Left renal pelvis (tissue), 4 donors: ENCODE data around the gene HSD17B4. TPM values are rescaled to one million over a fixed set of nuclear protein-coding genes. Genes with fewer than 3 reads are reported as not detected.
"Not testable (repeated sequence)": the region's sequence is repeated elsewhere in the genome, so short reads cannot be mapped to it uniquely, and the experiment has no call there.

ENCODE experiments used
- DNase-seq, 4 donors: peaks; one replicate each; pipeline ENCODE4 v3.0.0-alpha.2; 2013; ENCODE audit warnings: low read depth in 4 of 4, low spot score in 3 of 4
- polyA plus RNA-seq, 4 donors: library from polyadenylated mRNA; unstranded; fragments of 120-200 nt; gene quantifications; one replicate each; pipeline ENCODE4 v1.2.1, GENCODE V29; 2013; ENCODE audit not compliant: insufficient read length in 4 of 4

The HSD17B4 gene, protein sequence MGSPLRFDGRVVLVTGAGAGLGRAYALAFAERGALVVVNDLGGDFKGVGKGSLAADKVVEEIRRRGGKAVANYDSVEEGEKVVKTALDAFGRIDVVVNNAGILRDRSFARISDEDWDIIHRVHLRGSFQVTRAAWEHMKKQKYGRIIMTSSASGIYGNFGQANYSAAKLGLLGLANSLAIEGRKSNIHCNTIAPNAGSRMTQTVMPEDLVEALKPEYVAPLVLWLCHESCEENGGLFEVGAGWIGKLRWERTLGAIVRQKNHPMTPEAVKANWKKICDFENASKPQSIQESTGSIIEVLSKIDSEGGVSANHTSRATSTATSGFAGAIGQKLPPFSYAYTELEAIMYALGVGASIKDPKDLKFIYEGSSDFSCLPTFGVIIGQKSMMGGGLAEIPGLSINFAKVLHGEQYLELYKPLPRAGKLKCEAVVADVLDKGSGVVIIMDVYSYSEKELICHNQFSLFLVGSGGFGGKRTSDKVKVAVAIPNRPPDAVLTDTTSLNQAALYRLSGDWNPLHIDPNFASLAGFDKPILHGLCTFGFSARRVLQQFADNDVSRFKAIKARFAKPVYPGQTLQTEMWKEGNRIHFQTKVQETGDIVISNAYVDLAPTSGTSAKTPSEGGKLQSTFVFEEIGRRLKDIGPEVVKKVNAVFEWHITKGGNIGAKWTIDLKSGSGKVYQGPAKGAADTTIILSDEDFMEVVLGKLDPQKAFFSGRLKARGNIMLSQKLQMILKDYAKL
- polyA plus RNA-seq: 100 to 1,000 TPM; 138 to 250 (median 211) TPM

DNA sequence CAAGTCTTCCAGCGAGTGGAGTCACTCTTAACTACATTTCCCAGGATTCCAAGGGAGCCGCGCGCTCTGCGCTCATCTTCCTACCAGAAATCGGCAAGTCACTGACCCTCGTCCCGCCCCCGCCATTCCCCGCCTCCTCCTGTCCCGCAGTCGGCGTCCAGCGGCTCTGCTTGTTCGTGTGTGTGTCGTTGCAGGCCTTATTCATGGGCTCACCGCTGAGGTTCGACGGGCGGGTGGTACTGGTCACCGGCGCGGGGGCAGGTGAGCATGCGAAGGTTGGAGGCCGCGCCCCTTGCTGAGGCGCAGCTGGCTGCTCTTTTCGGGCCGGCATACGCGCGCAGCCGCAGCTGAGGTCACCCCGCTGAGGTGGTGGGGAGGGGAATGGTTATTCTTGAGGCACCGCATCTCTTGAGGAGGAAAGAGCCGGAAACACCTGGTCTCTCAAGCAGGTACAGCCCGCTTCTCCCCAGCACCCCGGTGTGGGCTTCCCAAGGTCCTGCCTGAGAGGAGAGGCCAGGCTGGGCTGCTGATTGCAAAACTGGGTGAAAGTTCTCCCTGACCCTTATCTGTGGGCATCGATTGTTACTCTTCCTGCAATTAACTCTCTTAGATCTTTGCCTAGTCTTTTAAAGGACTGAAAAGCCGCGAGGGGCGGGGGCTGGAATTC lies at the start of gene HSD17B4:
Gene HSD17B4 (plus strand): TSS at position 125 of the 667 bp plus-strand sequence. CDS start 79 bp downstream, at position 204.
- DNase-seq: peak; percentile 69 to 78 (median 76)

DNA sequence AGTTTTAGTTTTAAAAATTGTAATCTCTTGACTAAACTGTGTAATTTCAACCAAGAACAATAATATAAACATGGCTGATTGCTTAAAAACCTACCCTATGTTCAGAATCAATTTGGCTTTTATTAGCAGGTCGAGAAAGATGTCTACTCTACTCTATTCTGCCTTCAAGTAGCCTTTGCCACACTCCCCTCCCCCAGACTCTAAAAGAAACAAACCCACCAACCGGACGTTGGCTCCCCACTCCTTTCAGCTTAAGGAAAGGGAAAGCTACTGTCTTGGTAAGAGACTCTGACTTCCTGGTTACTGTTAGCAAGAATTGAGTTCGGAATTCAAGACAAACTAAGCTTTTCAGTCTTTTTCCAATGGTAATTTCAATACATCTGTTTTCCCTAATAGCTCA lies 49.7 kb upstream of the HSD17B4 start:
- no peak for DNase-seq

DNA sequence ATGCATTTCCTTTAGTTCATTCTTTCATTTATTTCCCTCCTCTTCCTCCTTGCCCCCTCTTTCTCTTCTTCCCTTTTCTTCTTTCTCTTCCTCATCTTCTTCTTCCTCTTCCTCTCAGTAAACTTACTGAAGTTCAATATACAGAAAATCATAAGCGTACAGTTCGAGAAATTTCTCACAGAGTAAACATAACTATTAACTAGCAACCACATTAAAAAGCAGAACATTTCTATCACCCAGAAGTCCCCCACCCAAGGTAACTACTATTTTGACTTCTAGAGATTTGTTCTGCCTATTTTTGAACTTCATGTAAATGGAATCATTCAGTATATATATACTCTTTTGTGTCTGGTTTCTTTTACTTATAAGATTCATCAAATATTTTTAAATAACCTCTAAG lies 48.3 kb upstream of the HSD17B4 start:
- no peak for DNase-seq

DNA sequence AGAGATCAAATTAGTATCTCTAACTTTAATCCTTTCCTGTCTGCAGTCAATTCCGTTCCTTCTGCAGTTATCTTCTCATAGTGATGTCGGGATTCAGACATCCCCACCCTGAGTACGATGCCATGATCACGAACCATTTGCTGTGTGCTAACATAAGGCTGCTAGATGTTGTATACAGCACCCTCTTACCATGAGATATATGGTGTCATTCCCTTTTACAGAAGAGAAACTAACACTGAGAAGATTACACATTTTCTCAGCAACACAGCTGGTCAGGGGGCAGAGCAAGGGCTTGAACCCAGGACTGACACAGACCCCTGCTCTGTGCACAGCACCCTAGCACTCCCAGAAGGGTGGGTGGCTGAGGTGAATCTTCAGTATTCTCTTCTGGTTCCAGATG lies 46.9 kb upstream of the HSD17B4 start:
- no peak for DNase-seq

DNA sequence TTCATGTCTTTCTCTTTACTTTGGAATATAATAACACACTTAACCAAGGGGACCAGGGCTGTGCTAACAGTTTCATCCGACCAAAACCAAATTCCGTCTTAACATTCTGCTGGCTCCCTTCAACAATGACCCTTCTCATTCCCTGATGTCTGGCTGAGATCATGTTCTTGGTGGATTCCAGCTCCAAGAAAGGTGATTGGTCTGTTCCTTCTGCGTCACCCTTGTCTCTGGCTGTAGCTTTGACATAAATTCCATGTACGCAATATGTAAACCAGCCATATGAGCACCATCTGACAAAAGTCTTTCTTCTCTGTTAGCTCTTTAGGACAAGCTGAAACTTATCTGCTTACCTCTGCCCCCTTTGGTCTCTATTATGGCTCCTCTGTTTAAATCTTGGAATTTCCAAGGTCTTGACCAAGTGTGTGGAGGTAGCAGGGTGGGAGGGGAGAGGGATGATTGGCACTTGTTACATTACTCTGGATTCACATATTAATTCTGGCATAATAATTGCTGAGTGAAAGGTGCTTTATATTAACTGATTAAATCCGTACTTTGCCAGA lies 45.7 kb upstream of the HSD17B4 start:
- no peak for DNase-seq

DNA sequence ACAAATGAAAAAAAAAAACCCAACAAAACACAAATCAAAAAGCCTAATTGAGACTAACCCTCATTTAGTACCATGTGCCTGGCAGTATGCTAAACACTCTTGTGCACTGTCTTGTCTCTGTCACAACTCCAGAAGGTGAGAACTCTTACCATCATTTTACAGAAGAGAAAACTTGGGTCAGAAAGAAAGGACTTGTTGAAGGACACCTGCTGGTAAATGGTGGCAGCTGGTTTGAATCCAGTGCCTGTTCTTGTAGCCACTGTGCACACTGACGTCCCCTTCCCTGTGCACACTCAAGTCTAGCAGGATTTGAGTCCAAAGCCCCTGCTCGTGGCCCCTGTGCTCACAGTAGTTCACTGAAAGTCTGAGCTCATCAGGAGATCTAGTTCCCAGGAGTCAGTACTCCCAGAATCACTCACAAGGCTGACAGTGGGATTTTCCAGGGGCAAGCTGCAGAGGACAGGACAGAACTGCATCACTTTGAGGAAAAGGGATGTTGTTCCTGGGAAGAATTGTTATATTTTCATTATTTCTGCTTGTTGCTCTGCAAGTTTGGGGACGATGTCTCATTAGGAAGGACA lies 43.0 kb upstream of the HSD17B4 start:
- no peak for DNase-seq

DNA sequence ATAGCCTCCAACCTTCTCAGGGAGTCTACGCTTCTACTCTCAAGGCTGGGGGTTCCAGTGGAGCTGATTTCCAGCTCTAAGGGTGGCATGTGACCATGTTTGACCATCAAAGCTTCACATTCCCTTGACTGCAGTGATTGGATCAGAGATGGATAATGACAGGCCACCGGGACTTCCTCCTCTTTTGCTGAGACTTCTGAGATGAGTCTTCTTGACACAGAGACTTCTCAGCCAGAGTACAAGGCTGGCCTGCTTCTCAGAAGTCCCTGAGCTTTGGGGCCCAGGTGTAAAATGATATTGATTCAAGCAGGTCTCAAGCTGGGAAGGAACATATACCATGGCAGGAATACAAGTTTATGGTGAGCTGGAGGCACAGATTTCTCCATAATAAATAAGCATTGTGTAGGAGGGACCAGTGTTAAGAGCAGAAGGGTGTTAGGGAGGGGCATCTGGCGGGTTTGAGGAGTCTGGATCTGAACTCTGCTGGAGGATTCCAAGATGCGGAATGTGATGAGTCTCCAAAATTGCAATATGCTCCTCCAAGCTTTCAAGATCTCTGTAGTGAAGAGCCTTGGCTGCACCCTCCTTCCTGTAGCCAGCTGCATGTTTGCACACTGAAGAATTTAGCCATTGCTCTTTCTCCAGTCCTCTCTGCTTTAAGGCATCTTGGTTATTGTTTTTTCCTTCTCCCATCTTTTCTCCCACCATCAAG lies 41.7 kb upstream of the HSD17B4 start:
- DNase-seq: no peak

DNA sequence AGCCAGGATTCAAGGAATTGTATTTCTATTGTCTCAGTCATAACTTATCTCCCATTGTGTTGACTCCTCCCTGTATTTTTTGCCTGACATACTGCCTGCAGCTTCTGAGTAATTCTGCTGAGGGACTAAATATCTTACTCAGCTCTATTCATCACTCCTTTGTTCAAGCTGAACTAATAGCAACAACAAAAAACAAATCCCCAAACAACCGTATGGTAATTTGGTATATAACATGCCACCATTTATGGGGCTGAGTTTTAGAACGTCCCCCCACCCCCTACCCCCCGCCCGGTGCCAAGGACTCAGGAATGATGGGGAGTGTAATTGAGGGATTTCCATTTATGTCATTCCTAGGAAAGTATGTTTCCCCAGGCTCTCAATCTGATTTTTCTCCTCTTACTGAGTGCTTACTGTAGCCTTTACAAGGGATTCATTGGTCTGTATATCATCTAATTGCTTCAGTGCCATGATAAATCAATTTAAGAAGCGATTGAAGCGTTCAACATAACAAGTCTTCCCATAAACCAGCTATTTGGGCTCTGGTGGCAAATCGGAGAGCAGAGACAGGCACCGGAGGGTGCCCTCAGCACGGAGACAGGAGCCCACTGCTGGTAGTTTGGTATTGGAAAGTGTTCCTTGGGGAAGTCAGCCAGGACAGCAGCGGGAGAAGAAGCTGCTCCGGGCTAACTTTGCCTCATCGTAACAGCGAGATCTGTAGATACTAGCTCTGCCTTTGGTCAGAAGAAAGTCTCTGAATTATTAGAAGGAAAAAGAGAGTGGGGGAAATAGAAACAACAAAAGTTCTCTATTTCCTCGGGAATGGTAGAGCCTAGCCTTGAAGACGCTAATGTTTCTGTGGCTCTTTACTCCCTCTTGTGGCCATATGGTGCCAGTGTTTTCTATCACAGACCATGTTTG lies 40.7 kb upstream of the HSD17B4 start:
- DNase-seq: peak; percentile 68 to 74 (median 71)

DNA sequence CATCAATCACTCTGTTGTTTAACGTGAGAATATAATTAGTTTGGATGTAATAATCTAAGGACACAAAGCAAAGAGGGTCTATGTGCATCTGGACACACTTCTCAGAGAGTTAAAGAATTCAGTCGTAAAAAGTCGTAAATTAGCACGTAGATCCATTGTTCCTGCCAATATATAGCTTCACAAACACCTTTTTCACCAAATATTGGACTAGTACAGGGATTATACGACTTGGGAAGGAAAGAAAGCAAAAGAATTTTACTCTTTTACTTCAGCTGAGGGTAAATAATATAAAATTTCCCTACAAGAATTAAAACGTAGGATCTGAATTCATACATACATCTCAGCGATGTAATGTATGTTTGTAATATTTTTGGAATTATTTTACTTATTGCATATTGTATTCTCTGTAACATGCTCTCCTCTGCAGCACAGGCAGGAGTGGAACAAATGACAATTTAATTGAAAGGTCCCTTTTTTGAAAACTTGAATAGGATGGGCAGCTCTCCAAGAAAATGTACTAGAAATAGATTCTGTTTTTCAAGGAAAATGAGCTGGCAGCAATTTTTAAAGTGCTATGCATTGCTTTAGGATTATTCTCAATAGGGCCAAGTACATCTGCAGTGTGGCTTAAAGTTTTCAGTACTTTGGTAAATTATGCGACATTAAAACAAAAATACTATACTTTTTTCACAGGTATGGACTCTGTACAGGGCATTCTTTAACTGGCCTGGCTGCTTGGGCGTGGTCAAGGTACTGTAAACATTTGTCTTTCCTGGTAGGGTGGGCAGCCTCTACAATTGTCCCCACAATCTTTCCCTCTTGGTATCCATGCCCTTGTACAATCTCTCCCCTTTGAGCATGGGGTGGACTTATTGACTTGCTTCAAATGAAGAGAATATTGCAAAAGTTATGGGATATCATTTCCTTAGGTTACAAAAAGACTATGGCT lies 39.7 kb upstream of the HSD17B4 start:
- no peak for DNase-seq

DNA sequence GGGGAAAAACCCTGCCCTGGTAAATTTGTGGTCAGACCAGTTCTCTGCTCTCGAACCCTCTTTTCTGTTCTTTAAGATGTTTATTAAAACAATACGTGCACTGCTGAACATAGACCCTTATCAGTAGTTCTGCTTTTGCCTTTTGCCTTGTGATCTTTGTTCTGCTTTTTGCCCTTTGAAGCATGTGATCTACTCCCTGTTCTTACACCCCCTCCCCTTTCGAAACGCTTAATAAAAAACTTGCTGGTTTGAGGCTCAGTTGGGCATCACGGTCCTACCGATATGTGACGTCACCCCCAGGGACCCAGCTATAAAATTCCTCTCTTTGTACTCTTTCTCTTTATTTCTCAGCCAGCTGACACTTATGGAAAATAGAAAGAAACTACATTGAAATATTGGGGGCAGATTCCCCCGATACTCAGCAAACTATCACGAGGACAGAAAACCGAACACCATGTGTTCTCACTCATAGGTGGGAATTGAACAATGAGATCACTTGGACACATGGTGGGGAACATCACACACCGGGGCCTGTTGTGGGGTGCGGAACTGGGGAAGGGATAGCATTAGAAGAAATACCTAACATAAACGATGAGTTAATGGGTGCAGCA lies 38.1 kb upstream of the HSD17B4 start:
- not testable (repeated sequence) for DNase-seq

DNA sequence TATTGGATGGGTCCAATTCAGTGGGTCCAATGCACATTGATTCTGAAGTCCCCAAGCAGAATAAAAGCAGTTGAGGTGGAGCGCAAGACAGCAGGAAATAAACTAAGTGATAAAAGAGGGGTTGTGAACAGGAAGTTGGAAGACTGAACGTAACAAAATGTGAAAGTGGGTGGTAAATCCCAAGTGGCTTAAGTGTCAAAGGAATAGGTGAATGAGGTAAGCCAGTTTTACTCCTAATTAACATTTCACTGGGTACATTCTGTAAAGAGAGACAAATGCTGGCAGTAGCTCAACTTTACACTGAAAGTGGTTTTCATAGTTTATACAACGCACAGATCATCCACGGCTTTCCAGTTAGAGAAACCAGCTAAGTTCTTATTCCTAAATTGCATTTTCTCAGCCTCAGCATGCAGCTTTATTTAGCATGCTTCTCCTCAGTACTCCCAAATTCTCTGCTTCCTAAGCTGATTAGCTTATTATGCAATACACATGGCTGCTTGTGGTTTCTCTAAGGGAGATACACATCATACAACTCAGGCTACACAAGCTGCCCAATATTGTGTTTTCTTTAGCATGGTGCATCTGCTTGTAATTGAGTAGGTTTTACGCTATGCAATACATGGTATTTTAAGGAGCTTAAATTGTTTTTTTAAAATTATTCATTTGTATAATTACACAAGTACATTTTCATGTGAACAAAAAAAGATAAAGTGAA lies 34.2 kb upstream of the HSD17B4 start:
- DNase-seq: no peak

DNA sequence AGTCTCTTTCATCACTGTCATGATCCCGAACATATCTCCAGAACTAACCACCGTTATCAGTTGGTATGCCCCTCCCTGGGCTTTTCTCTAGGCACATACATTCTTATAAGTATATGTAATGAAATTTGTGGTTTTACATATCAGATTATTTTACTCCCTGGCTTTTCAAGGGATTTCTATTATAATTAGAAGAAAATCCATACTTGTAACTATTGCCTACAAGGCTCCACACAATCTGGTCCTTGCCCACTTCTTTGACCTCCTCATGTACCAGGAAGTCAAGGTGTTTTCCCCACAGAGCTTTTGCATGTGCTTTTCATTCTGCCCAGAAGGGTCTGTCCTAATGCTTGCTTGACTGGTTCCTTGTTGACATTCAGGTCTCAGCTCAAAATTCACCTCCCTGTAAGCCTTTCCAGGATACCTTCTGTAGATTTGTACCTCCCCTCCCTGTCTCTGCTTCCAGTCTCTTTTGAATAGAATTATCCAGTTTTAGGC lies 33.6 kb upstream of the HSD17B4 start:
- no peak for DNase-seq

DNA sequence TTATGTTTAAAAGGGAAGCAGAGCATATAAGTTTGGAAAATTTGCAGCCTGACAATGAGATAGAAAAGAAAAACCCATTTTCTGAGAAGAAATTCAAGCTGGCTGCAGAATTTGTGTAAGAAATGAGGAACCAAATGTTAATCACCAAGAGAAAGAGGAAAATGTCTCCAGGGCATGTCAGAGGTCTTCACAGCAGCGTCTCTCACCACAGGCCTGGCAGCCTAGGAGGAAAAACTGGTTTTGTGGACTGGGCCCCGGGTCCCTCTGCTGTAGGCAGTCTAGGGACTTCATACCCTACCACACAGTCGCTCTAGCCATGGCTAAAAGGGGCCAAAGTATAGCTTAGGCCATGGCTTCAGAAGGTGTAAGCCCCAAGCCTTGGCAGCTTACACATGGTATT lies 32.1 kb upstream of the HSD17B4 start:
- DNase-seq: no peak

DNA sequence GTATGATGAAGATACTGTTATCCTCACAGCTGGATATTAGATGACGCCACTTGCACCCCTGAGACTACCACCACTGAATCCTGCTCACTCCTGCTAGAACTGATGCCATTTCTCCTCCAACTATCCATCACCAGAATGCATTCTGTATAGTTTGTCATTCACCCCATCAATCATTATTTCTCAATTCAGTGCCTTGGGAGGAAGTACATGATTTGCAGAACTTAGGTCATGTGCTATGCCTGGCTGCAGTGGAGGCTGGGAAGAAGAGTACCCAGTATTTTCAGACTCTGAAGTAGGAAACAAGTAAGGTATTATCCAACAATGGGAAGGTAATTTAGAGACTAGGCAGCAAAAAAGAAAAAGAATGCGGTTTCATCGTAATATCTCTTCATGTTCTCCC lies 26.2 kb upstream of the HSD17B4 start:
- DNase-seq: no peak

DNA sequence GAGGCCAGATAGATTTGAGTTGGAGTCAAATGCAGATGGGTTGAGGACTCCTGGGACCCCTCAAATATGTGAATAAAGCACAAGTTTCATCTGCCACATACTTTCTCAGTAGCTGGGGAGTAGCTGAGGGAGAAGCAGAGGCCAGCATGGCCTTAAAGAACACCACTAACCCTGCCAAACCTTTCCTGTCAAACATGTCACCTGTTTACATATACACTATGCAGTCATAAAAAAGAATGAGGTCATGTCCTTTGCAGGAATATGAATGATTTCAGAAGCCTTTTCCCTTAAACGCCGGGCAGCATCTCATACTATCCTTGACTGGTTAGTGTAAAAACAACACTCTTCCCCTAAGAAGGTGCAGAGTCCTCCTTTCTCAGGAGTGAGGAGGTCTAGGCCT lies 25.2 kb upstream of the HSD17B4 start:
- DNase-seq: no peak

DNA sequence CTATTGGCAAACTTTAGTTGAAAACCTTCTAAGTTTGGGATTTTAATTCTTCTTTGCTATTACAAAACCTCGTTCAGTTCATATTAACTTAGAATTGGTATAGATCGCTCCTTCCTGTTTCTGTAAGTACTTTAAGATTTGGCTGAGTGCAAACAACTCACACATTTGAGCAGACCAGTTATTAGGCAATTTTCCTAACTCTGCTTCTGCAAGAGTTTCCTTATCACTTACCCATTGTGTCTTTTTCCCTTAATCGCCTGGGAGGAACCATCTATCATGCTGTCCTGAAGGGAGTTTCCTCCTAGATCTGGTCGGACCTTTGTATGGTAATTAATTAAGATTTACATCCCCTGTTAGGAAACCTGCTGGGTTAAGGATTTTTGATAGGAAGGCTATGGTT lies 24.7 kb upstream of the HSD17B4 start:
- not testable (repeated sequence) for DNase-seq

DNA sequence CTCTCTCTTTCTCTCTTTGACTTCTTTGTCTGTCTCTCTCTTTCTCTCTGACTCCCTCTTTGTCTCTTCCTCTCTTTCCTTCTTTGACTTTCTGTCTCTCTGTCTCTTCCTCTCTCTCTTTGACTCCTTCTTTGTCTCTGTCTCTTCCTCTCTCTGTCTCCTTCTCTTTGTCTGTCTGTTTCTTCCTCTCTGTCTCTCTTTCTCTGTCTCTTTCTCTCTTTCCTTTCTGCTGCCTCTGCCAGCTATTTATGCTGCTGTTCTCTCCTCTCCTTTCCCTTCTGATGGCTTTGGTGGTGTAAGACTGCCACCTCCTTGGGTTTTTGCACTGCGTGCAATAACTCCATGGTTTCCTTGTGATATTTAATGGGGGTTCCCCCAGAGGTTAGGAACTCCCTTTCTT lies 24.1 kb upstream of the HSD17B4 start:
- not testable (repeated sequence) for DNase-seq
